GM23338 (cell line): Measurements from ENCODE around the gene YWHAQ. TPM values are rescaled to one million over a fixed set of nuclear protein-coding genes. Genes with fewer than 3 reads are reported as not detected.

Source experiments
- ATAC-seq: fragments of 200-7000 bp; cut with Tn5 transposase; 3 replicates; pipeline ENCODE4 v1.9.1; 2020
- DNase-seq: peaks from one replicate; pipeline ENCODE4 v3.0.0-alpha.2; 2015; ENCODE audit warnings: low spot score
- H2AFZ ChIP-seq: fragments of 200-600 bp; sonication (generic); 2 replicates; pipeline ENCODE4 v1.8.0; 2016; ENCODE audit warnings: antibody characterized with exemption, mild to moderate bottlenecking, moderate library complexity
- H3F3A ChIP-seq: fragments of 200-600 bp; sonication (generic); replicated peaks from 2 replicates; pipeline ENCODE4 v1.8.0; 2017; ENCODE audit warnings: antibody characterized with exemption, mixed run types, low read depth
- H3K27ac ChIP-seq: fragments of 200-600 bp; sonication (generic); 2 replicates; pipeline ENCODE4 v1.6.1; 2016; ENCODE audit warnings: low read depth
- H3K27me3 ChIP-seq: fragments of 200-600 bp; sonication (generic); 2 replicates; pipeline ENCODE4 v1.8.0; 2016; ENCODE audit warnings: mild to moderate bottlenecking, mixed run types, moderate library complexity; ENCODE audit not compliant: insufficient read depth
- H3K36me3 ChIP-seq: fragments of 200-600 bp; sonication (generic); 2 replicates; pipeline ENCODE4 v1.8.0; 2016; ENCODE audit warnings: mild to moderate bottlenecking; ENCODE audit not compliant: insufficient read depth
- H3K4me1 ChIP-seq: fragments of 200-600 bp; sonication (generic); 2 replicates; pipeline ENCODE4 v1.8.0; 2016; ENCODE audit warnings: mild to moderate bottlenecking, moderate library complexity; ENCODE audit not compliant: insufficient read depth
- H3K4me2 ChIP-seq: fragments of 200-600 bp; sonication (generic); 2 replicates; pipeline ENCODE4 v1.7.1; 2017; ENCODE audit warnings: mixed run types
- H3K4me3 ChIP-seq: fragments of 200-600 bp; sonication (generic); 2 replicates; pipeline ENCODE4 v1.6.1; 2016; ENCODE audit warnings: mixed run types
- H3K79me2 ChIP-seq: fragments of 200-600 bp; sonication (generic); replicated peaks from 2 replicates; pipeline ENCODE4 v1.8.0; 2017; ENCODE audit warnings: mild to moderate bottlenecking; ENCODE audit not compliant: insufficient read depth
- H3K9me2 ChIP-seq: fragments of 200-600 bp; sonication (generic); 2 replicates; pipeline ENCODE4 v1.8.0; 2017; ENCODE audit not compliant: insufficient read depth
- H4K20me1 ChIP-seq: fragments of 200-600 bp; sonication (generic); replicated peaks from 2 replicates; pipeline ENCODE4 v1.8.0; 2017; ENCODE audit warnings: mild to moderate bottlenecking; ENCODE audit not compliant: insufficient read depth
- H3K27ac Mint-ChIP-seq: 2 replicates; pipeline ENCODE4 v1.8.0; 2020; ENCODE audit warnings: inconsistent platforms, mild to moderate bottlenecking, moderate library complexity, mixed read lengths
- H3K27me3 Mint-ChIP-seq: 3 replicates; pipeline ENCODE4 v1.8.0; 2022; ENCODE audit warnings: low read depth, mild to moderate bottlenecking, moderate library complexity, mixed read lengths, inconsistent platforms; ENCODE audit not compliant: insufficient read depth, poor library complexity
- H3K36me3 Mint-ChIP-seq: 3 replicates; pipeline ENCODE4 v1.8.0; 2021; ENCODE audit warnings: low read depth, mild to moderate bottlenecking, inconsistent platforms, moderate library complexity, mixed read lengths
- H3K4me1 Mint-ChIP-seq: 3 replicates; pipeline ENCODE4 v1.8.0; 2020; ENCODE audit warnings: mild to moderate bottlenecking, inconsistent platforms, mixed read lengths
- H3K4me3 Mint-ChIP-seq: 3 replicates; pipeline ENCODE4 v1.8.0; 2021; ENCODE audit warnings: moderate library complexity, mild to moderate bottlenecking, inconsistent platforms, mixed read lengths
- H3K9me3 Mint-ChIP-seq: 3 replicates; pipeline ENCODE4 v1.8.0; 2020; ENCODE audit warnings: moderate library complexity, mild to moderate bottlenecking, inconsistent platforms, mixed read lengths
- CREB1 ChIP-seq: fragments of 250-450 bp; sonication (Bioruptor Pico); IDR thresholded peaks from 2 replicates; pipeline ENCODE4 v1.5.0; 2020; ENCODE audit warnings: low read depth, mild to moderate bottlenecking, moderate library complexity
- EZH2 ChIP-seq: fragments of 200-600 bp; sonication (generic); IDR thresholded peaks from one replicate; pipeline ENCODE4 v1.8.0; 2017; ENCODE audit warnings: antibody characterized with exemption, mild to moderate bottlenecking, low read depth; ENCODE audit not compliant: unreplicated experiment
- JUNB ChIP-seq: IDR thresholded peaks from one replicate; pipeline ENCODE4 v1.6.1; 2016; ENCODE audit warnings: antibody characterized with exemption; ENCODE audit not compliant: unreplicated experiment
- NANOG ChIP-seq: IDR thresholded peaks from 2 replicates; pipeline ENCODE4 v1.6.1; 2016; ENCODE audit warnings: antibody characterized with exemption, borderline replicate concordance
- polyA plus RNA-seq: library from polyadenylated mRNA; unstranded; fragments of >200 nt; fragmentation: Nextera tagmentation; extraction: Ambion mirVana; gene quantifications from 2 replicates; pipeline ENCODE4 v1.2.1, GENCODE V29; 2016
- total RNA-seq: library from RNA; depleted of rRNA; stranded (reverse); fragments of >200 nt; shearing (Covaris generic); gene quantifications from 2 replicates; pipeline ENCODE4 v1.2.3, GENCODE V29; 2014
- TF ChIP-seq, protein P1 (sequence below): fragments of 250-450 bp; sonication (Bioruptor Pico); IDR thresholded peaks from 2 replicates; pipeline ENCODE4 v1.5.0; 2020; ENCODE audit warnings: mild to moderate bottlenecking, moderate library complexity
- TF ChIP-seq, protein P2 (sequence below): IDR thresholded peaks from 2 replicates; pipeline ENCODE4 v1.6.1; 2016; ENCODE audit warnings: antibody characterized with exemption
- TF ChIP-seq, protein P3 (sequence below): IDR thresholded peaks from one replicate; pipeline ENCODE4 v1.6.1; 2018; ENCODE audit warnings: antibody characterized with exemption; ENCODE audit not compliant: unreplicated experiment

The YWHAQ gene
- total and polyA plus RNA-seq, 2 experiments from 2014 or later: 295 to 464 TPM

DNA sequence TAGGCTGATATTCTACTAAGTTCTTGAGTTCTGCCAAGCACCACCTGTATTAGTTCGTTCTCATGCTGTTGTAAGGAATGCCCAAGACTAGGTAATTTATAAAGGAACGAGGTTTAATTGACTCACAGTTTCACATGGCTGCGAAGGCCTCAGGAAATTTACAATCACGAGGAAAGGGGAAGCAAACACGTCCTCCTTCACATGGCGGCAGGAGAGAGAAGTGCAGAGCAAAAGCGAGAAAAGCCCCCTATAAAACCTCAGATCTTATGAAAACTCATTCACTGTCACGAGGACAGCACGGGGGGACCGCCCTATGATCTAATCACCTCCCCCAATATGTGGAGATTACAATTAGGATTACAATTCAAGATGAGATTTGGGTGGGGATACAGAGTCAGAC is 47.7 kb upstream of the YWHAQ start:
- Mint-ChIP-seq H3K27ac (no peak overlapping the region), H3K4me1 (peaks cover 17% of the 10 kb centered on the region), H3K36me3 (no peaks in the 10 kb centered on the region), H3K4me3 (no peak overlapping the region), H3K9me3 (no peaks in the 10 kb centered on the region), H3K27me3 (peaks cover 4% of the 10 kb centered on the region)
- H3K9me2 ChIP-seq: no peaks in the 10 kb centered on the region
- no peak overlapping the region for H3K4me3 ChIP-seq
- DNase-seq (no peak), ATAC-seq (no peak)
- H3K79me2 ChIP-seq: no peaks in the 10 kb centered on the region
- H2AFZ ChIP-seq: no peak overlapping the region
- TF ChIP-seq EZH2 (no peak), CREB1 (CRISPR knock-in tag) (no peak), JUNB (no peak), NANOG (no peak)
- TF ChIP-seq, protein P1, sequence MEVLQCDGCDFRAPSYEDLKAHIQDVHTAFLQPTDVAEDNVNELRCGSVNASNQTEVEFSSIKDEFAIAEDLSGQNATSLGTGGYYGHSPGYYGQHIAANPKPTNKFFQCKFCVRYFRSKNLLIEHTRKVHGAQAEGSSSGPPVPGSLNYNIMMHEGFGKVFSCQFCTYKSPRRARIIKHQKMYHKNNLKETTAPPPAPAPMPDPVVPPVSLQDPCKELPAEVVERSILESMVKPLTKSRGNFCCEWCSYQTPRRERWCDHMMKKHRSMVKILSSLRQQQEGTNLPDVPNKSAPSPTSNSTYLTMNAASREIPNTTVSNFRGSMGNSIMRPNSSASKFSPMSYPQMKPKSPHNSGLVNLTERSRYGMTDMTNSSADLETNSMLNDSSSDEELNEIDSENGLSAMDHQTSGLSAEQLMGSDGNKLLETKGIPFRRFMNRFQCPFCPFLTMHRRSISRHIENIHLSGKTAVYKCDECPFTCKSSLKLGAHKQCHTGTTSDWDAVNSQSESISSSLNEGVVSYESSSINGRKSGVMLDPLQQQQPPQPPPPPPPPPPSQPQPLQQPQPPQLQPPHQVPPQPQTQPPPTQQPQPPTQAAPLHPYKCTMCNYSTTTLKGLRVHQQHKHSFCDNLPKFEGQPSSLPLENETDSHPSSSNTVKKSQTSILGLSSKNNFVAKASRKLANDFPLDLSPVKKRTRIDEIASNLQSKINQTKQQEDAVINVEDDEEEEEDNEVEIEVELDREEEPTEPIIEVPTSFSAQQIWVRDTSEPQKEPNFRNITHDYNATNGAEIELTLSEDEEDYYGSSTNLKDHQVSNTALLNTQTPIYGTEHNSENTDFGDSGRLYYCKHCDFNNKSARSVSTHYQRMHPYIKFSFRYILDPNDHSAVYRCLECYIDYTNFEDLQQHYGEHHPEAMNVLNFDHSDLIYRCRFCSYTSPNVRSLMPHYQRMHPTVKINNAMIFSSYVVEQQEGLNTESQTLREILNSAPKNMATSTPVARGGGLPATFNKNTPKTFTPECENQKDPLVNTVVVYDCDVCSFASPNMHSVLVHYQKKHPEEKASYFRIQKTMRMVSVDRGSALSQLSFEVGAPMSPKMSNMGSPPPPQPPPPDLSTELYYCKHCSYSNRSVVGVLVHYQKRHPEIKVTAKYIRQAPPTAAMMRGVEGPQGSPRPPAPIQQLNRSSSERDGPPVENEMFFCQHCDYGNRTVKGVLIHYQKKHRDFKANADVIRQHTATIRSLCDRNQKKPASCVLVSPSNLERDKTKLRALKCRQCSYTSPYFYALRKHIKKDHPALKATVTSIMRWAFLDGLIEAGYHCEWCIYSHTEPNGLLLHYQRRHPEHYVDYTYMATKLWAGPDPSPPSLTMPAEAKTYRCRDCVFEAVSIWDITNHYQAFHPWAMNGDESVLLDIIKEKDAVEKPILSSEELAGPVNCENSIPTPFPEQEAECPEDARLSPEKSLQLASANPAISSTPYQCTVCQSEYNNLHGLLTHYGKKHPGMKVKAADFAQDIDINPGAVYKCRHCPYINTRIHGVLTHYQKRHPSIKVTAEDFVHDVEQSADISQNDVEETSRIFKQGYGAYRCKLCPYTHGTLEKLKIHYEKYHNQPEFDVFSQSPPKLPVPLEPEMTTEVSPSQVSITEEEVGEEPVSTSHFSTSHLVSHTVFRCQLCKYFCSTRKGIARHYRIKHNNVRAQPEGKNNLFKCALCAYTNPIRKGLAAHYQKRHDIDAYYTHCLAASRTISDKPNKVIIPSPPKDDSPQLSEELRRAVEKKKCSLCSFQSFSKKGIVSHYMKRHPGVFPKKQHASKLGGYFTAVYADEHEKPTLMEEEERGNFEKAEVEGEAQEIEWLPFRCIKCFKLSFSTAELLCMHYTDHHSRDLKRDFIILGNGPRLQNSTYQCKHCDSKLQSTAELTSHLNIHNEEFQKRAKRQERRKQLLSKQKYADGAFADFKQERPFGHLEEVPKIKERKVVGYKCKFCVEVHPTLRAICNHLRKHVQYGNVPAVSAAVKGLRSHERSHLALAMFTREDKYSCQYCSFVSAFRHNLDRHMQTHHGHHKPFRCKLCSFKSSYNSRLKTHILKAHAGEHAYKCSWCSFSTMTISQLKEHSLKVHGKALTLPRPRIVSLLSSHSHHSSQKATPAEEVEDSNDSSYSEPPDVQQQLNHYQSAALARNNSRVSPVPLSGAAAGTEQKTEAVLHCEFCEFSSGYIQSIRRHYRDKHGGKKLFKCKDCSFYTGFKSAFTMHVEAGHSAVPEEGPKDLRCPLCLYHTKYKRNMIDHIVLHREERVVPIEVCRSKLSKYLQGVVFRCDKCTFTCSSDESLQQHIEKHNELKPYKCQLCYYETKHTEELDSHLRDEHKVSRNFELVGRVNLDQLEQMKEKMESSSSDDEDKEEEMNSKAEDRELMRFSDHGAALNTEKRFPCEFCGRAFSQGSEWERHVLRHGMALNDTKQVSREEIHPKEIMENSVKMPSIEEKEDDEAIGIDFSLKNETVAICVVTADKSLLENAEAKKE (CRISPR knock-in tag): no peak
- TF ChIP-seq, protein P2, sequence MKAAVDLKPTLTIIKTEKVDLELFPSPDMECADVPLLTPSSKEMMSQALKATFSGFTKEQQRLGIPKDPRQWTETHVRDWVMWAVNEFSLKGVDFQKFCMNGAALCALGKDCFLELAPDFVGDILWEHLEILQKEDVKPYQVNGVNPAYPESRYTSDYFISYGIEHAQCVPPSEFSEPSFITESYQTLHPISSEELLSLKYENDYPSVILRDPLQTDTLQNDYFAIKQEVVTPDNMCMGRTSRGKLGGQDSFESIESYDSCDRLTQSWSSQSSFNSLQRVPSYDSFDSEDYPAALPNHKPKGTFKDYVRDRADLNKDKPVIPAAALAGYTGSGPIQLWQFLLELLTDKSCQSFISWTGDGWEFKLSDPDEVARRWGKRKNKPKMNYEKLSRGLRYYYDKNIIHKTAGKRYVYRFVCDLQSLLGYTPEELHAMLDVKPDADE: no peak
- TF ChIP-seq, protein P3, sequence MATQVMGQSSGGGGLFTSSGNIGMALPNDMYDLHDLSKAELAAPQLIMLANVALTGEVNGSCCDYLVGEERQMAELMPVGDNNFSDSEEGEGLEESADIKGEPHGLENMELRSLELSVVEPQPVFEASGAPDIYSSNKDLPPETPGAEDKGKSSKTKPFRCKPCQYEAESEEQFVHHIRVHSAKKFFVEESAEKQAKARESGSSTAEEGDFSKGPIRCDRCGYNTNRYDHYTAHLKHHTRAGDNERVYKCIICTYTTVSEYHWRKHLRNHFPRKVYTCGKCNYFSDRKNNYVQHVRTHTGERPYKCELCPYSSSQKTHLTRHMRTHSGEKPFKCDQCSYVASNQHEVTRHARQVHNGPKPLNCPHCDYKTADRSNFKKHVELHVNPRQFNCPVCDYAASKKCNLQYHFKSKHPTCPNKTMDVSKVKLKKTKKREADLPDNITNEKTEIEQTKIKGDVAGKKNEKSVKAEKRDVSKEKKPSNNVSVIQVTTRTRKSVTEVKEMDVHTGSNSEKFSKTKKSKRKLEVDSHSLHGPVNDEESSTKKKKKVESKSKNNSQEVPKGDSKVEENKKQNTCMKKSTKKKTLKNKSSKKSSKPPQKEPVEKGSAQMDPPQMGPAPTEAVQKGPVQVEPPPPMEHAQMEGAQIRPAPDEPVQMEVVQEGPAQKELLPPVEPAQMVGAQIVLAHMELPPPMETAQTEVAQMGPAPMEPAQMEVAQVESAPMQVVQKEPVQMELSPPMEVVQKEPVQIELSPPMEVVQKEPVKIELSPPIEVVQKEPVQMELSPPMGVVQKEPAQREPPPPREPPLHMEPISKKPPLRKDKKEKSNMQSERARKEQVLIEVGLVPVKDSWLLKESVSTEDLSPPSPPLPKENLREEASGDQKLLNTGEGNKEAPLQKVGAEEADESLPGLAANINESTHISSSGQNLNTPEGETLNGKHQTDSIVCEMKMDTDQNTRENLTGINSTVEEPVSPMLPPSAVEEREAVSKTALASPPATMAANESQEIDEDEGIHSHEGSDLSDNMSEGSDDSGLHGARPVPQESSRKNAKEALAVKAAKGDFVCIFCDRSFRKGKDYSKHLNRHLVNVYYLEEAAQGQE: no peak
- no peaks in the 10 kb centered on the region for H4K20me1 ChIP-seq
- no peaks in the 10 kb centered on the region for H3K36me3 ChIP-seq
- no peaks in the 10 kb centered on the region for H3F3A ChIP-seq
- peaks cover 14% of the 10 kb centered on the region for H3K4me1 ChIP-seq
- H3K27ac ChIP-seq: no peak overlapping the region
- no peak overlapping the region for H3K4me2 ChIP-seq
- H3K27me3 ChIP-seq: no peaks in the 10 kb centered on the region
